Measurements from ENCODE around the gene MAGI1.

MAGI1 gene

GRCh38 chr3:65701516-65701915, 337.2 kb downstream of the MAGI1 start:
- no peak overlapping the region for H3K4me3 ChIP-seq (ENCODE audit: low read length)
- no peak for DNase-seq (ENCODE audit: low read depth)
- no peak for TF ChIP-seq CTCF (conservative IDR thresholded peaks at IDR 0.05; ENCODE audit: low read depth, low read length)

- no peak overlapping the region for H3K4me3 ChIP-seq (ENCODE audit: low read length)
- TF ChIP-seq CTCF (conservative IDR thresholded peaks at IDR 0.05; ENCODE audit: low read depth, low read length): peak; percentile 7
- DNase-seq (ENCODE audit: low read depth): no peak
Observed at GRCh38 chr3:65689436-65689835, 349.3 kb downstream of the MAGI1 start.

GRCh38 chr3:65687741-65688140, 351.0 kb downstream of the MAGI1 start:
- H3K4me3 ChIP-seq (ENCODE audit: low read length): no peak overlapping the region
- no peak for TF ChIP-seq CTCF (conservative IDR thresholded peaks at IDR 0.05; ENCODE audit: low read depth, low read length)
- DNase-seq (ENCODE audit: low read depth): no peak

- H3K4me3 ChIP-seq (ENCODE audit: low read length): no peak overlapping the region
- peak; percentile 17 for DNase-seq (ENCODE audit: low read depth)
- no peak for TF ChIP-seq CTCF (conservative IDR thresholded peaks at IDR 0.05; ENCODE audit: low read depth, low read length)
Observed at GRCh38 chr3:65685621-65686235, 353.0 kb downstream of the MAGI1 start.

GRCh38 chr3:65678516-65678915, 360.2 kb downstream of the MAGI1 start:
- H3K4me3 ChIP-seq (ENCODE audit: low read length): no peak overlapping the region
- no peak for DNase-seq (ENCODE audit: low read depth)
- no peak for TF ChIP-seq CTCF (conservative IDR thresholded peaks at IDR 0.05; ENCODE audit: low read depth, low read length)

- no peak overlapping the region for H3K4me3 ChIP-seq (ENCODE audit: low read length)
- no peak for DNase-seq (ENCODE audit: low read depth)
- no peak for TF ChIP-seq CTCF (conservative IDR thresholded peaks at IDR 0.05; ENCODE audit: low read depth, low read length)
Observed at GRCh38 chr3:65677486-65678010, 361.2 kb downstream of the MAGI1 start.

- DNase-seq (ENCODE audit: low read depth): no peak
- no peak for TF ChIP-seq CTCF (conservative IDR thresholded peaks at IDR 0.05; ENCODE audit: low read depth, low read length)
- H3K4me3 ChIP-seq (ENCODE audit: low read length): no peak overlapping the region
Observed at GRCh38 chr3:65676580-65676979, 362.1 kb downstream of the MAGI1 start.
